GM18526 (cell line): Measurements from ENCODE around the gene SUGCT.

Experiments used
- POLR2A ChIP-seq: IDR thresholded peaks from 3 replicates; pipeline ENCODE4 v1.6.1; 2011; ENCODE audit not compliant: insufficient read length; ENCODE audit errors: extremely low read depth

SUGCT gene

GRCh38 chr7:40531956-40532355, 397.2 kb downstream of the SUGCT start:
- TF ChIP-seq POLR2A, result no peak

- no peak for TF ChIP-seq POLR2A
These were observed 400.9 kb downstream of the SUGCT start for GRCh38 chr7:40535678-40536077.

- no peak for TF ChIP-seq POLR2A
These were observed 401.6 kb downstream of the SUGCT start for GRCh38 chr7:40536421-40536820.

GRCh38 chr7:40538281-40538680, 403.5 kb downstream of the SUGCT start:
- no peak for TF ChIP-seq POLR2A

- TF ChIP-seq POLR2A, result no peak
These were observed 406.5 kb downstream of the SUGCT start for GRCh38 chr7:40541336-40541735.

GRCh38 chr7:40542982-40543741, 408.4 kb downstream of the SUGCT start:
- no peak for TF ChIP-seq POLR2A

GRCh38 chr7:40544221-40544723, 409.5 kb downstream of the SUGCT start:
- TF ChIP-seq POLR2A, result no peak

- TF ChIP-seq POLR2A, result no peak
These were observed 410.1 kb downstream of the SUGCT start for GRCh38 chr7:40544871-40545303.

GRCh38 chr7:40545739-40546138, 410.9 kb downstream of the SUGCT start:
- TF ChIP-seq POLR2A, result no peak

- no peak for TF ChIP-seq POLR2A
These were observed 412.1 kb downstream of the SUGCT start for GRCh38 chr7:40546616-40547501.

GRCh38 chr7:40549372-40550039, 414.7 kb downstream of the SUGCT start:
- no peak for TF ChIP-seq POLR2A

- no peak for TF ChIP-seq POLR2A
These were observed 417.1 kb downstream of the SUGCT start for GRCh38 chr7:40551685-40552576.

GRCh38 chr7:40560672-40561071, 425.9 kb downstream of the SUGCT start:
- no peak for TF ChIP-seq POLR2A

GRCh38 chr7:40566879-40567278, 432.1 kb downstream of the SUGCT start:
- no peak for TF ChIP-seq POLR2A
